OCI-LY3 (cell line): ENCODE data around the gene ZNF793.

Source experiments
- CTCF ChIP-seq: fragments of 200-600, 300-600 bp; sonication (generic); IDR thresholded peaks from 2 replicates; pipeline ENCODE4 v1.5.1; 2014; ENCODE audit warnings: antibody characterized with exemption, low read length, low read depth
- EZH2phosphoT487 ChIP-seq: fragments of 200-600 bp; shearing (Covaris generic); IDR thresholded peaks from 2 replicates; pipeline ENCODE4 v1.6.1; 2018; ENCODE audit warnings: antibody characterized with exemption, mixed run types, low read depth

- TF ChIP-seq EZH2phosphoT487 = no peak
- no peak for TF ChIP-seq CTCF
These were observed 4.4 kb downstream of the ZNF793 start for GRCh38 chr19:37511186-37511585.
